CD14-positive monocyte (primary cell): ENCODE data around the gene SGCE. TPM values are rescaled to one million over a fixed set of nuclear protein-coding genes. Genes with fewer than 3 reads are reported as not detected.
A peak's percentile ranks its signal among the peaks of the same experiment; 100 is the strongest.

Source experiments
- DNase-seq, 3 donors: peaks; one replicate each; pipeline ENCODE4 v3.0.0-alpha.2; 2011 to 2022
- H2AFZ ChIP-seq: 2 replicates; pipeline ENCODE4 v1.6.0; 2012; ENCODE audit warnings: mild to moderate bottlenecking, low read depth, low read length, inconsistent platforms; ENCODE audit not compliant: insufficient read depth, poor library complexity, severe bottlenecking
- H3K27ac ChIP-seq, 2 donors: 1 replicate in 1 of 2; 2 replicates in 1 of 2; pipeline ENCODE4 v1.5.1; 2012 to 2013; ENCODE audit warnings: low read length in 2 of 2, control low read depth in 1 of 2, inconsistent platforms in 1 of 2, low read depth in 1 of 2, mild to moderate bottlenecking in 1 of 2
- H3K27me3 ChIP-seq, 2 donors: one replicate each; pipeline versions ENCODE4 v1.6.0 to v1.6.1; 2011 to 2013; ENCODE audit warnings: low read length in 2 of 2; ENCODE audit not compliant: control insufficient read depth in 2 of 2, insufficient read depth in 2 of 2
- H3K36me3 ChIP-seq, 2 donors: replicated peaks in 1 of 2; 1 replicate in 1 of 2; 2 replicates in 1 of 2; pipeline versions ENCODE4 v1.5.1 to v1.6.1; 2012 to 2013; ENCODE audit warnings: low read length in 2 of 2, control low read depth in 1 of 2, inconsistent platforms in 1 of 2, mild to moderate bottlenecking in 1 of 2; ENCODE audit not compliant: insufficient read depth in 2 of 2, control insufficient read depth in 1 of 2
- H3K4me1 ChIP-seq, 2 donors: 1 replicate in 1 of 2; 2 replicates in 1 of 2; pipeline versions ENCODE4 v1.5.1 to v1.6.1; 2012 to 2013; ENCODE audit warnings: low read length in 2 of 2, control low read depth in 1 of 2, inconsistent platforms in 1 of 2, mild to moderate bottlenecking in 1 of 2, moderate library complexity in 1 of 2; ENCODE audit not compliant: insufficient read depth in 2 of 2, control insufficient read depth in 1 of 2
- H3K4me2 ChIP-seq: replicated peaks from 2 replicates; pipeline ENCODE3; 2012; ENCODE audit warnings: low read length, moderate library complexity, mild to moderate bottlenecking; ENCODE audit not compliant: poor library complexity, severe bottlenecking; ENCODE audit errors: extremely low read depth
- H3K4me3 ChIP-seq, 3 experiments: fragments of 200-600 bp in 1 of 3; sonication (generic) in 1 of 3; replicated peaks in 1 of 3; 1 replicate in 2 of 3; 2 replicates in 1 of 3; pipeline ENCODE4 v1.5.1; 2011 to 2013; ENCODE audit warnings: low read length in 3 of 3, mild to moderate bottlenecking in 3 of 3, control low read depth in 2 of 3, low read depth in 2 of 3, inconsistent platforms in 1 of 3, moderate library complexity in 1 of 3
- H3K79me2 ChIP-seq: 2 replicates; pipeline ENCODE4 v1.6.0; 2012; ENCODE audit warnings: mild to moderate bottlenecking, control low read depth, inconsistent platforms, low read length, moderate library complexity; ENCODE audit not compliant: insufficient read depth
- H3K9ac ChIP-seq: 2 replicates; pipeline ENCODE4 v1.6.0; 2017; ENCODE audit warnings: low read length, mild to moderate bottlenecking; ENCODE audit not compliant: insufficient read depth, poor library complexity, severe bottlenecking
- H3K9me3 ChIP-seq, 2 donors: replicated peaks in 1 of 2; 1 replicate in 1 of 2; 2 replicates in 1 of 2; pipeline versions ENCODE4 v1.5.1 to v1.6.1; 2012 to 2013; ENCODE audit warnings: low read length in 2 of 2, control low read depth in 1 of 2; ENCODE audit not compliant: control insufficient read depth in 1 of 2, insufficient read depth in 1 of 2
- H4K20me1 ChIP-seq: 2 replicates; pipeline ENCODE4 v1.6.0; 2012; ENCODE audit warnings: mild to moderate bottlenecking, low read length, control low read depth, moderate library complexity; ENCODE audit not compliant: insufficient read depth
- H3K27ac Mint-ChIP-seq, 7 donors: one replicate each; pipeline ENCODE4 v1.8.0; 2020; ENCODE audit warnings: mild to moderate bottlenecking in 7 of 7, mixed read lengths in 7 of 7, moderate library complexity in 6 of 7, inconsistent platforms in 2 of 7
- H3K27me3 Mint-ChIP-seq, 3 donors: one replicate each; pipeline ENCODE4 v1.8.0; 2021 to 2022; ENCODE audit warnings: low read depth in 3 of 3, mild to moderate bottlenecking in 3 of 3, mixed read lengths in 3 of 3, moderate library complexity in 3 of 3, inconsistent platforms in 1 of 3
- H3K36me3 Mint-ChIP-seq, 2 donors: one replicate each; pipeline ENCODE4 v1.8.0; 2020; ENCODE audit warnings: mixed read lengths in 2 of 2, inconsistent platforms in 1 of 2, mild to moderate bottlenecking in 1 of 2
- H3K4me1 Mint-ChIP-seq: one replicate; pipeline ENCODE4 v1.8.0; 2020; ENCODE audit warnings: mild to moderate bottlenecking, mixed read lengths
- H3K4me3 Mint-ChIP-seq, 2 donors: one replicate each; pipeline ENCODE4 v1.8.0; 2020; ENCODE audit warnings: mild to moderate bottlenecking in 2 of 2, mixed read lengths in 2 of 2, moderate library complexity in 1 of 2
- H3K9me3 Mint-ChIP-seq, 7 donors: one replicate each; pipeline ENCODE4 v1.8.0; 2020 to 2022; ENCODE audit warnings: mixed read lengths in 7 of 7, mild to moderate bottlenecking in 6 of 7, moderate library complexity in 6 of 7, inconsistent platforms in 2 of 7
- WGBS: methylation state at CpG from one replicate; pipeline ENCODE4 v1.1.5; 2013; ENCODE audit warnings: missing lambda C conversion rate; ENCODE audit not compliant: insufficient coverage; 5-methylcytosine and 5-hydroxymethylcytosine counted together
- intact Hi-C, 2 donors: fragments of 100-400 bp; cut with micrococcal nuclease; formaldehyde crosslinking; loops; one replicate each; pipeline versions ENCODE4 v1.15.0 to v1.15.1; 2023
- polyA plus RNA-seq, 3 donors: library from polyadenylated mRNA; depleted of rRNA in 1 of 3; unstranded in 2 of 3; stranded (reverse) in 1 of 3; fragments of 300-500 nt in 2 of 3; fragments of >200 nt in 1 of 3; fragmentation: Illumina TruSeq in 2 of 3; gene quantifications; 1 replicate in 2 of 3; 2 replicates in 1 of 3; pipeline ENCODE4 v1.2.3, GENCODE V29; 2012 to 2021
- TF ChIP-seq, protein P1 (sequence below): fragments of 200-600 bp; IDR thresholded peaks from one replicate; pipeline ENCODE4 v1.8.0; 2022; ENCODE audit warnings: antibody characterized with exemption, mild to moderate bottlenecking

Gene SGCE
- polyA plus RNA-seq, 3 donors: not detected

DNA sequence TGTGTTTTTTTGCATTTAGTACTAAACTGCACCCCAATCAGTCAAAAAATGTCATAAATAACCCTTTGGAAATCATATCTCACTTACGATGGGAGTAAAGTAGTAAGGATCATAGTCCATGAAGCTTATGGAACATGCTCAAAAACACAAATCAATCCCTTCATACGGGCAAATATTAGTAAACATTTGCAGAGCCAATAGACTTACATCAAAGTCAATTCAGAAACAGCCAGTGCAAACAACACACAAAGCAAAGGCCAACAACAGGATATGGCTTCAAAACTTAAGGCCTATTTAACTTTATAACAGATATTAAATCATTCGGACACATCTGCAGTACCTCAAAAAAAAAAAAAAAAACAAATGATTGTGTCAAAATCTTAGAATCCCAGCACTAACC is 32.1 kb downstream of the SGCE start:
- TF ChIP-seq, protein P1, sequence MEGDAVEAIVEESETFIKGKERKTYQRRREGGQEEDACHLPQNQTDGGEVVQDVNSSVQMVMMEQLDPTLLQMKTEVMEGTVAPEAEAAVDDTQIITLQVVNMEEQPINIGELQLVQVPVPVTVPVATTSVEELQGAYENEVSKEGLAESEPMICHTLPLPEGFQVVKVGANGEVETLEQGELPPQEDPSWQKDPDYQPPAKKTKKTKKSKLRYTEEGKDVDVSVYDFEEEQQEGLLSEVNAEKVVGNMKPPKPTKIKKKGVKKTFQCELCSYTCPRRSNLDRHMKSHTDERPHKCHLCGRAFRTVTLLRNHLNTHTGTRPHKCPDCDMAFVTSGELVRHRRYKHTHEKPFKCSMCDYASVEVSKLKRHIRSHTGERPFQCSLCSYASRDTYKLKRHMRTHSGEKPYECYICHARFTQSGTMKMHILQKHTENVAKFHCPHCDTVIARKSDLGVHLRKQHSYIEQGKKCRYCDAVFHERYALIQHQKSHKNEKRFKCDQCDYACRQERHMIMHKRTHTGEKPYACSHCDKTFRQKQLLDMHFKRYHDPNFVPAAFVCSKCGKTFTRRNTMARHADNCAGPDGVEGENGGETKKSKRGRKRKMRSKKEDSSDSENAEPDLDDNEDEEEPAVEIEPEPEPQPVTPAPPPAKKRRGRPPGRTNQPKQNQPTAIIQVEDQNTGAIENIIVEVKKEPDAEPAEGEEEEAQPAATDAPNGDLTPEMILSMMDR: no peak
- H3K9me3 Mint-ChIP-seq: no peaks in the 10 kb centered on the region
- Histone ChIP-seq H3K4me3 (no peak overlapping the region), H3K9me3 (no peaks in the 10 kb centered on the region), H2AFZ (no peak overlapping the region), H3K4me1 (no peaks in the 10 kb centered on the region), H3K9ac (no peak overlapping the region), H3K79me2 (no peaks in the 10 kb centered on the region), H3K36me3 (no peaks in the 10 kb centered on the region), H3K4me2 (no peak overlapping the region), H4K20me1 (no peaks in the 10 kb centered on the region), H3K27me3 (no peaks in the 10 kb centered on the region), H3K27ac (no peak overlapping the region)
- no peaks in the 10 kb centered on the region for H3K36me3 Mint-ChIP-seq
- H3K27me3 Mint-ChIP-seq: no peaks in the 10 kb centered on the region
- H3K4me3 Mint-ChIP-seq: no peak overlapping the region
- no CpG with 5 or more reads among the region's 3 CpGs for WGBS
- H3K4me1 Mint-ChIP-seq: peaks cover 4% of the 10 kb centered on the region
- DNase-seq: no peak
- H3K27ac Mint-ChIP-seq: no peak overlapping the region
- intact Hi-C loops: no loop called here

DNA sequence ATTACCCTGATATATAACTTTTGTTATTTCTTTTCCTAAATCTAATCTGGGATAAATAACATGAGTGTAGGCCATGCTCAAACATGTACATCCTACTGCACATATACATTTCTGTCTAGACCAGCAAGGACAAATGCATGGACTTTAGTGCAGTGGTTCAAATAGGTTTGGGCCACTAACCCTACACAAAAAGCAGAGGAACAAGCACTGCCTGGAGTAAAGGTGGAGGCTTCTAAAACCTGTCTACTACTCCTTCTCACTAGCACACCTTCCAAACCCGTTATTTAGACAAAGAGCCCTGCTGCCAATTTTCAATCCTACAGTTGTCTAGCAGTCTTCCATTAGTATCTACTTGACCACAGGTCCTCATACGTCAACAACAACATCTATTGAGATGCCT is 34.8 kb downstream of the SGCE start:
- TF ChIP-seq, protein P1: no peak
- H3K4me1 Mint-ChIP-seq: peaks cover 4% of the 10 kb centered on the region
- Histone ChIP-seq H3K27ac (no peak overlapping the region), H2AFZ (no peak overlapping the region), H3K79me2 (no peaks in the 10 kb centered on the region), H3K4me1 (no peaks in the 10 kb centered on the region), H3K36me3 (no peaks in the 10 kb centered on the region), H3K27me3 (no peaks in the 10 kb centered on the region), H3K4me3 (no peak overlapping the region), H3K4me2 (no peak overlapping the region), H4K20me1 (no peaks in the 10 kb centered on the region), H3K9ac (no peak overlapping the region), H3K9me3 (no peaks in the 10 kb centered on the region)
- intact Hi-C loops: no loop called here
- H3K4me3 Mint-ChIP-seq: no peak overlapping the region
- H3K27ac Mint-ChIP-seq: peak overlapping the region in 1 of 7 donors; percentile 6
- no peak for DNase-seq
- H3K9me3 Mint-ChIP-seq: peaks cover 0 to 2% (median 0%) of the 10 kb centered on the region in 7 donors
- WGBS: no CpG with 5 or more reads among the region's 2 CpGs
- no peaks in the 10 kb centered on the region for H3K27me3 Mint-ChIP-seq
- H3K36me3 Mint-ChIP-seq: no peaks in the 10 kb centered on the region
